ENCODE data around the gene AMY1C.
A peak's percentile ranks its signal among the peaks of the same experiment; 100 is the strongest.
"Not testable (repeated sequence)": the region's sequence is repeated elsewhere in the genome, so short reads cannot be mapped to it uniquely, and the experiment has no call there.

Gene AMY1C

GRCh38 chr1:103749598-103749997, at the start of gene AMY1C:
TSS of gene AMY1C (plus strand) at chr1:103749898. CDS start at chr1:103750470, 572 bp downstream.
- DNase-seq, result not testable (repeated sequence)

GRCh38 chr1:103700669-103701068, 49.0 kb upstream of the AMY1C start:
- DNase-seq, result not testable (repeated sequence)

GRCh38 chr1:103701256-103701655, 48.4 kb upstream of the AMY1C start:
- not testable (repeated sequence) for DNase-seq

GRCh38 chr1:103707670-103708069, 42.0 kb upstream of the AMY1C start:
- DNase-seq, result not testable (repeated sequence)

- not testable (repeated sequence) for DNase-seq
Measured at GRCh38 chr1:103710381-103710780, 39.3 kb upstream of the AMY1C start.

- DNase-seq, result not testable (repeated sequence)
Measured at GRCh38 chr1:103717404-103717803, 32.3 kb upstream of the AMY1C start.

- DNase-seq, result not testable (repeated sequence)
Measured at GRCh38 chr1:103721473-103721872, 28.2 kb upstream of the AMY1C start.

- not testable (repeated sequence) for DNase-seq
Measured at GRCh38 chr1:103735334-103735733, 14.4 kb upstream of the AMY1C start.

- not testable (repeated sequence) for DNase-seq
Measured at GRCh38 chr1:103738031-103738430, 11.7 kb upstream of the AMY1C start.

GRCh38 chr1:103744449-103744848, 5.2 kb upstream of the AMY1C start:
- DNase-seq, result not testable (repeated sequence)

- DNase-seq, result not testable (repeated sequence)
Measured at GRCh38 chr1:103745040-103745439, 4.7 kb upstream of the AMY1C start.

- not testable (repeated sequence) for DNase-seq
Measured at GRCh38 chr1:103748273-103748672, 1.4 kb upstream of the AMY1C start.

GRCh38 chr1:103761896-103762295, 12.2 kb downstream of the AMY1C start:
- no peak for DNase-seq

- DNase-seq, result no peak
Measured at GRCh38 chr1:103779932-103780331, 30.2 kb downstream of the AMY1C start.

- DNase-seq, result no peak
Measured at GRCh38 chr1:103783944-103784377, 34.3 kb downstream of the AMY1C start.

GRCh38 chr1:103788377-103788776, 38.7 kb downstream of the AMY1C start:
- peak; percentile 5 for DNase-seq

- DNase-seq, result no peak
Measured at GRCh38 chr1:103790172-103790571, 40.5 kb downstream of the AMY1C start.
